ENCODE data around the gene RALA.

- TF ChIP-seq CTCF (IDR thresholded peaks at IDR 0.05; ENCODE audit: low read length) = no peak
- TF ChIP-seq EZH2 (IDR thresholded peaks at IDR 0.05; ENCODE audit: borderline replicate concordance, low read length) = no peak
These were observed 24.4 kb downstream of the RALA start for GRCh38 chr7:39647816-39648215.
